Adipocyte (in vitro differentiated cells): Measurements from ENCODE around the gene RPP25L.

Experiments used
- DNase-seq: peaks from one replicate; pipeline ENCODE4 v3.0.0-alpha.2; 2015; ENCODE audit warnings: low read depth
- H3K27me3 ChIP-seq: replicated peaks from 2 replicates; pipeline ENCODE4 v1.7.0; 2013; ENCODE audit warnings: mild to moderate bottlenecking, low read length, moderate library complexity; ENCODE audit not compliant: control insufficient read depth, insufficient read depth
- H3K36me3 ChIP-seq: 2 replicates; pipeline ENCODE4 v1.7.0; 2013; ENCODE audit warnings: low read length, mild to moderate bottlenecking, moderate library complexity; ENCODE audit not compliant: control insufficient read depth, insufficient read depth, severe bottlenecking
- H3K4me1 ChIP-seq: 2 replicates; pipeline ENCODE4 v1.7.0; 2013; ENCODE audit warnings: mild to moderate bottlenecking, low read length, moderate library complexity; ENCODE audit not compliant: control insufficient read depth, insufficient read depth
- H3K4me3 ChIP-seq: 2 replicates; pipeline ENCODE4 v1.7.0; 2013; ENCODE audit warnings: mild to moderate bottlenecking, low read length, moderate library complexity
- H3K9ac ChIP-seq: 2 replicates; pipeline ENCODE4 v1.7.0; 2013; ENCODE audit warnings: mild to moderate bottlenecking, low read length, moderate library complexity
- H3K9me3 ChIP-seq: 2 replicates; pipeline ENCODE4 v1.7.0; 2013; ENCODE audit warnings: mild to moderate bottlenecking, low read length, moderate library complexity; ENCODE audit not compliant: control insufficient read depth

RPP25L gene

GRCh38 chr9:34577400-34578240 lies 34.3 kb downstream of the RPP25L start:
- no peaks in the 10 kb centered on the region for H3K9me3 ChIP-seq
- DNase-seq, result no peak
- no peak overlapping the region for H3K4me3 ChIP-seq
- H3K4me1 ChIP-seq, result no peaks in the 10 kb centered on the region
- peaks cover 18% of the 10 kb centered on the region for H3K27me3 ChIP-seq
- H3K9ac ChIP-seq, result no peak overlapping the region
- peaks cover 6% of the 10 kb centered on the region for H3K36me3 ChIP-seq

- H3K36me3 ChIP-seq, result peaks cover 6% of the 10 kb centered on the region
- peaks cover 18% of the 10 kb centered on the region for H3K27me3 ChIP-seq
- peaks cover 2% of the 10 kb centered on the region for H3K4me1 ChIP-seq
- H3K4me3 ChIP-seq, result no peak overlapping the region
- no peak overlapping the region for H3K9ac ChIP-seq
- DNase-seq, result no peak
- H3K9me3 ChIP-seq, result no peaks in the 10 kb centered on the region
These were observed 35.1 kb downstream of the RPP25L start for GRCh38 chr9:34576597-34577399.

GRCh38 chr9:34575862-34576596 lies 35.9 kb downstream of the RPP25L start:
- no peaks in the 10 kb centered on the region for H3K9me3 ChIP-seq
- peaks cover 5% of the 10 kb centered on the region for H3K4me1 ChIP-seq
- H3K27me3 ChIP-seq, result peaks cover 18% of the 10 kb centered on the region
- no peak overlapping the region for H3K4me3 ChIP-seq
- no peak overlapping the region for H3K9ac ChIP-seq
- peaks cover 6% of the 10 kb centered on the region for H3K36me3 ChIP-seq
- no peak for DNase-seq

- DNase-seq, result no peak
- Histone ChIP-seq H3K4me1 (peaks cover 5% of the 10 kb centered on the region), H3K9me3 (no peaks in the 10 kb centered on the region), H3K4me3 (no peak overlapping the region), H3K9ac (no peak overlapping the region), H3K27me3 (peaks cover 18% of the 10 kb centered on the region), H3K36me3 (peaks cover 6% of the 10 kb centered on the region)
These were observed 36.7 kb downstream of the RPP25L start for GRCh38 chr9:34575241-34575640.

- Histone ChIP-seq H3K9ac (no peak overlapping the region), H3K27me3 (peaks cover 18% of the 10 kb centered on the region), H3K9me3 (no peaks in the 10 kb centered on the region), H3K36me3 (peaks cover 6% of the 10 kb centered on the region), H3K4me1 (peaks cover 5% of the 10 kb centered on the region), H3K4me3 (no peak overlapping the region)
- no peak for DNase-seq
These were observed 37.3 kb downstream of the RPP25L start for GRCh38 chr9:34574571-34574970.

GRCh38 chr9:34573599-34574325 lies 38.1 kb downstream of the RPP25L start:
- Histone ChIP-seq H3K36me3 (peaks cover 6% of the 10 kb centered on the region), H3K4me1 (peaks cover 5% of the 10 kb centered on the region)

GRCh38 chr9:34572628-34573027 lies 39.3 kb downstream of the RPP25L start:
- peaks cover 5% of the 10 kb centered on the region for H3K4me1 ChIP-seq
- peaks cover 15% of the 10 kb centered on the region for H3K27me3 ChIP-seq
- H3K36me3 ChIP-seq, result peaks cover 6% of the 10 kb centered on the region
- no peaks in the 10 kb centered on the region for H3K9me3 ChIP-seq
- no peak overlapping the region for H3K9ac ChIP-seq
- no peak for DNase-seq
- H3K4me3 ChIP-seq, result no peak overlapping the region

More at GRCh38 chr9:34573599-34574325, 38.1 kb downstream of the RPP25L start:
- Histone ChIP-seq H3K9ac (no peak overlapping the region), H3K9me3 (no peaks in the 10 kb centered on the region), H3K27me3 (peaks cover 16% of the 10 kb centered on the region), H3K4me3 (no peak overlapping the region)
- DNase-seq, result no peak

GRCh38 chr9:34572092-34572491 lies 39.8 kb downstream of the RPP25L start:
- H3K9me3 ChIP-seq, result no peaks in the 10 kb centered on the region
- no peak overlapping the region for H3K9ac ChIP-seq
- H3K4me1 ChIP-seq, result peaks cover 5% of the 10 kb centered on the region
- H3K27me3 ChIP-seq, result peaks cover 16% of the 10 kb centered on the region
- DNase-seq, result no peak
- H3K4me3 ChIP-seq, result no peak overlapping the region
- H3K36me3 ChIP-seq, result peaks cover 6% of the 10 kb centered on the region

- H3K27me3 ChIP-seq, result peaks cover 17% of the 10 kb centered on the region
- H3K9me3 ChIP-seq, result no peaks in the 10 kb centered on the region
- H3K4me1 ChIP-seq, result peaks cover 5% of the 10 kb centered on the region
- H3K9ac ChIP-seq, result no peak overlapping the region
- H3K4me3 ChIP-seq, result no peak overlapping the region
- peaks cover 6% of the 10 kb centered on the region for H3K36me3 ChIP-seq
- DNase-seq, result no peak
These were observed 40.5 kb downstream of the RPP25L start for GRCh38 chr9:34571481-34571810.

- DNase-seq, result no peak
- Histone ChIP-seq H3K36me3 (peaks cover 6% of the 10 kb centered on the region), H3K4me1 (peaks cover 5% of the 10 kb centered on the region)
These were observed 41.0 kb downstream of the RPP25L start for GRCh38 chr9:34570809-34571480.

More at GRCh38 chr9:34570809-34571480, 41.0 kb downstream of the RPP25L start:
- no peak overlapping the region for H3K4me3 ChIP-seq
- no peaks in the 10 kb centered on the region for H3K9me3 ChIP-seq
- peaks cover 16% of the 10 kb centered on the region for H3K27me3 ChIP-seq
- no peak overlapping the region for H3K9ac ChIP-seq
